H54 (cell line): ENCODE results near the gene ADGRD2.

ENCODE experiments used
- DNase-seq: peaks from one replicate; pipeline ENCODE4 v3.0.0; 2011; ENCODE audit warnings: low spot score, mixed read lengths; ENCODE audit not compliant: insufficient read length
- FAIRE-seq: peaks from 3 replicates; lab custom pipeline; 2011; peaks lifted over from hg19 to GRCh38; lab: Jason Lieb, UNC
- POLR2A ChIP-seq: IDR thresholded peaks from 2 replicates; pipeline ENCODE4 v1.6.1; 2011; ENCODE audit warnings: low read depth, mild to moderate bottlenecking, low read length

Gene ADGRD2

GRCh38 chr9:124457079-124457886, 7.0 kb downstream of the ADGRD2 start:
- no peak for DNase-seq
- no peak for FAIRE-seq
- TF ChIP-seq POLR2A: no peak

GRCh38 chr9:124457887-124458431, 7.7 kb downstream of the ADGRD2 start:
- no peak for DNase-seq
- FAIRE-seq: no peak
- TF ChIP-seq POLR2A: no peak

- DNase-seq: no peak
- FAIRE-seq: no peak
- no peak for TF ChIP-seq POLR2A
Observed at GRCh38 chr9:124458441-124458840, 8.2 kb downstream of the ADGRD2 start.

DNA sequence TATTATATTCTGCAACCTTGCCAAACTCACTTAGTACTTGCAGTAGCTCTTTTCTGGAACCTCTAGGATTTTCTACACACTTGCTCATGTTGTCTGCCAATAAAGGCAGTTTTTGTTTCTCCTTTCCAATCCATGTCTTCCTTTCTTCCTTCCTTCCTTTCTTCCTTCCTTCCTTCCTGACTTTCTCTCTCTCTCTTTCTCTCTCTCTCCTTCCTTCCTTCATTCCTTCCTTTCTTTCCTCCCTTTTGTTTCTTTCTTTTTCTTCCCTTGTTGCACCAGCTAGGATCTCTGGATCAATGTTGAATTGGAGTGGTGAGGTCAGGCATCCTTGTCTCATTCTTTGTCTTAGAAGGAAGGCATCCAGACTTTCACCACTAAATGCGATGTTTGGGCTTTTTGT, 12.5 kb downstream of the ADGRD2 start:
- no peak for TF ChIP-seq POLR2A
- no peak for FAIRE-seq
- no peak for DNase-seq

GRCh38 chr9:124465736-124466135, 15.5 kb downstream of the ADGRD2 start:
- no peak for TF ChIP-seq POLR2A
- no peak for FAIRE-seq
- DNase-seq: no peak

GRCh38 chr9:124467410-124468060, 17.3 kb downstream of the ADGRD2 start:
- TF ChIP-seq POLR2A: no peak
- DNase-seq (no peak), FAIRE-seq (no peak)

GRCh38 chr9:124468061-124468740, 17.9 kb downstream of the ADGRD2 start:
- FAIRE-seq (no peak), DNase-seq (no peak)
- TF ChIP-seq POLR2A: no peak

DNA sequence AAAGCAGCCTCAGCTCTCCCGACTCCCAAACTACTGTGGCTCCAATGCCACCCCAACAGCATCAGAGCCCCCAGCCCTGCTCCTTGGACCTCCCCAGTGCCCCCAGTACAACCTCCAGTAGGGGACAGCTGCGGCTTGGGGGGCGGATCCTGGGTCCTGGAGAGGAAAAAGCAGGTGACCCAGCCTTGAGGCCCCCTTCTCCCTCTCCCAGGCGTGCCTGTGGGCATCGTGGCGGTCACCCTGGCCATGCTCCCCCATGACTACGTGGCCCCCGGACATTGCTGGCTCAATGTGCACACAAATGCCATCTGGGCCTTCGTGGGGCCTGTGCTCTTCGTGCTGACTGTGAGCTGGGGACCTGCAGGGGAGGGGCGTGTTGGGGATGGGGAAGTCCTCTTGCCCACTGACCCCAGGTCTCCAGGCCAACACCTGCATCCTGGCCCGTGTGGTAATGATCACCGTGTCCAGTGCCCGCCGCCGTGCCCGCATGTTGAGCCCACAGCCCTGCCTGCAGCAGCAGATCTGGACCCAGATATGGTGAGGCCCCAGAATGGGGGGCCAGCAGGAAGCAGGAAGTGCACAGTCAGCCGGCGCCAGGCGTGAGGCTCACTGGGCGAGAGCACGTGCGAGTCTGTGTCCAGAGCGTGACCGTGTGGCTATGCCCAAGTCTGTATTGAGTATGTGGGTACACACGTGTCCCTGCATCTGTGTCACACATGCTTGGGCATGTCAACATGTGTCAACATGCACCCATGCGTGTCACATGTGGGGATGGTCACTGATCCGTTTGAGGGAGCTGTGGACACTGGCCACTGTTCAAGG, 19.0 kb downstream of the ADGRD2 start:
- FAIRE-seq: no peak
- no peak for DNase-seq
- TF ChIP-seq POLR2A: no peak

- FAIRE-seq: no peak
- TF ChIP-seq POLR2A: no peak
- DNase-seq: no peak
Observed at GRCh38 chr9:124470306-124470705, 20.1 kb downstream of the ADGRD2 start.

DNA sequence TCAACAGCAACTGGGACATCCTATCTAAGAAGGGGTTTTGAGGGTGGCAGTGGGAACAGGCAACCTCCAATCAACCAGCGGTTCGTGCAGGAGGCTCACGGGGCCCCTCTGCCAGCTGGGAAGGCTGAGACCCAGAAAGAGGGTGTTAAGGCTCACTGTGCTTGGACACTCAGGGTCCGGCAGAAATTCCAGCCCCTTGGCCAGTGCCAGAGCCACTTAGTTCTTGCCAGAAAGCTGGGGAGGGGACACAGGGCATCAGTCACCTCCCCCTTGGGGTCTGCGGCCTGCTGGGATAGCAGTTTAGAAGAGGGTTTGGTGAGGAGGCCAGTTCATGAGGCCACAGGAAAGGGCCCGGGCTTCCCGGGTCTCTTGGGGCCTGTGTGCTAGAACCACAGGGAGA, 20.5 kb downstream of the ADGRD2 start:
- no peak for FAIRE-seq
- no peak for DNase-seq
- TF ChIP-seq POLR2A: no peak

DNA sequence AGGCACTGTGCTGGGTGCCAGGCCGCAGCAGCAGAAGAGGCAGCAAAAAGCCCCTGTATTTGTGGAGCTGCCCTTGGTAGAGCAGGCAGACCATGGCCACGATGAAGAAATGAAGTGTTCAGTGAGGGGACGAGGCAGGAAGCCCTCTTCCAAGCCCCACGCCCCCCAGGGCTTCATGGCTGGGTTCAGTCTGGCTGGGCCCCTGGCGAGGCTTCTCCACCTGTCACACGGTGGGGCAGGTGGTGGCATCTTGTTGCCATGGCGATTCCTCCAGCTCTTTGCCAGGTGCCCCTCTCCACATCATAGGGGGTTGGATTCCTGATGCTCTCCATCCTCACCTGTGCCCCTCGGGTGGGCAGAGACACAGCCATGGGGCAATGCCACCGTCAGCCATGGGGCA, 21.5 kb downstream of the ADGRD2 start:
- no peak for DNase-seq
- FAIRE-seq: no peak
- no peak for TF ChIP-seq POLR2A

DNA sequence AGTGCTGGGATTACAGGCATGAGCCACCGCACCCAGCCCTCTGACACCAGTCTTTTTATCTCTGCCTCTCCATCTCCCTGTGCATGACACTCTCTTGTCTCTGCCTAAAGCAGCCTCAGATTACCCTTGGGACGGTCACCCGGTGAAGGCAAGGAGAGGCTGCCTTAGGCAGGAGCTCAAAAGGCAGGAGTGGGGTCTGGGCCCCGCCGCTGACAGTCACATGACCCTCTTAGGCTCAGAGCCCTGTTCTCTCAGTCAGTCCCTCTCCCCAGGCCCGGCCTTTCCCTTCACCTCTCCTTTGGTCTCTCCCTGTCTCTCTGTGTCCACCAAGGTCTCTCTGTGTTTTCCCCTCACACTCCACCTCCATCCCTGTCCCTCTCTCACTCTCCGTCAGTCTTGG, 22.5 kb downstream of the ADGRD2 start:
- no peak for DNase-seq
- no peak for TF ChIP-seq POLR2A
- no peak for FAIRE-seq

DNA sequence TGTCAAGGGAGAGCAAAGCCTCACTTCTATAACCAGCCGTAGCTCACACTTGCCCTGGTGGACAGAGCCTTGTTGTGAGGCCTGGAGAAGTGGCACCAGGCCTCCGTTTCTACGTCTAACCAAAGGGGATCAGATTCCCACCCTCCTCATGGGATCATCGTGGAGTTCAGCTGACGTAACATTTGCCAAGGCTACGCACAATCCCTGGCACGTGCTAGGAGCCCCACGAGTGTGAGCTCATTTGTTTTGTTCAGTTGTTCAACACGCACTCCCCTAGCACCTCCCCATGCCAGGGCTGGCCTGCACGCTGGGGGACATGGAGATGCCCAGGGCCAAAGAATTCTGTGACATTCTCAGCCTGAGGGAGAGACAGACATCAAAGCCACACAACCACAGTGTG, 23.1 kb downstream of the ADGRD2 start:
- no peak for DNase-seq
- TF ChIP-seq POLR2A: no peak
- FAIRE-seq: no peak
